ENCODE data around the gene PDE6C.

GRCh38 chr10:93593254-93593653, 19.1 kb upstream of the PDE6C start:
- no peak for TF ChIP-seq POLR2AphosphoS5 (IDR thresholded peaks at IDR 0.05; ENCODE audit: low read depth, low read length)
- TF ChIP-seq REST (IDR thresholded peaks at IDR 0.05; ENCODE audit: insufficient read depth in 1 of 2, low read depth in 2 of 2, low read length in 2 of 2), result no peak
- no peak for TF ChIP-seq TAF1 (IDR thresholded peaks at IDR 0.05; ENCODE audit: borderline replicate concordance, insufficient read depth, low read length)
